Right atrium auricular region (tissue), 2 donors: ENCODE measurements around the gene TRIM47. TPM values are rescaled to one million over a fixed set of nuclear protein-coding genes. Genes with fewer than 3 reads are reported as not detected.

ENCODE experiments used
- DNase-seq: peaks from one replicate; pipeline ENCODE4 v3.0.0-alpha.2; 2019; ENCODE audit warnings: low spot score
- H3K27ac ChIP-seq, 2 donors: fragments of 200-600 bp; sonication (generic); 1 replicate in 1 of 2; 2 replicates in 1 of 2; pipeline ENCODE4 v1.5.1; 2016 to 2019
- H3K27me3 ChIP-seq, 2 donors: fragments of 200-600 bp; sonication (generic); one replicate each; pipeline versions ENCODE4 v1.5.1 to v1.6.0; 2017 to 2019
- H3K36me3 ChIP-seq: fragments of 200-600 bp; sonication (generic); one replicate; pipeline ENCODE4 v1.5.1; 2016
- H3K4me1 ChIP-seq, 2 donors: fragments of 200-600 bp; sonication (generic); one replicate each; pipeline versions ENCODE4 v1.5.1 to v1.6.0; 2017 to 2019
- H3K4me3 ChIP-seq, 2 donors: fragments of 200-600 bp; sonication (generic); 1 replicate in 1 of 2; 2 replicates in 1 of 2; pipeline ENCODE4 v1.5.1; 2017 to 2019; ENCODE audit warnings: mild to moderate bottlenecking in 1 of 2, moderate library complexity in 1 of 2
- H3K9me3 ChIP-seq, 2 donors: fragments of 200-600 bp; sonication (generic); one replicate each; pipeline ENCODE4 v1.5.1; 2019
- CTCF ChIP-seq, 2 donors: fragments of 200-600 bp; sonication (generic); IDR thresholded peaks; one replicate each; pipeline ENCODE4 v1.5.1; 2019; ENCODE audit warnings: antibody characterized with exemption in 2 of 2
- total RNA-seq, 2 donors: library from RNA; depleted of rRNA; stranded (reverse); fragments of >200 nt; gene quantifications; one replicate each; pipeline ENCODE4 v1.1.0, GENCODE V29; 2016

The TRIM47 gene
- total RNA-seq, 2 donors from 2014 or later: 16.8 to 24.8 TPM

- no peak for TF ChIP-seq CTCF (IDR thresholded peaks at IDR 0.05)
- Histone ChIP-seq H3K4me1 (peaks cover 0 to 19% of the 10 kb centered on the region in 2 donors), H3K27ac (no peak overlapping the region), H3K4me3 (no peak overlapping the region), H3K36me3 (peaks cover 7% of the 10 kb centered on the region), H3K27me3 (no peaks in the 10 kb centered on the region), H3K9me3 (no peaks in the 10 kb centered on the region)
- DNase-seq: no peak
These were observed 32.3 kb upstream of the TRIM47 start for GRCh38 chr17:75910699-75911098.

- H3K4me3 ChIP-seq: no peak overlapping the region
- H3K27ac ChIP-seq: no peak overlapping the region
- peaks cover 0 to 24% of the 10 kb centered on the region in 2 donors for H3K4me1 ChIP-seq
- TF ChIP-seq CTCF (IDR thresholded peaks at IDR 0.05): no peak
- peaks cover 7% of the 10 kb centered on the region for H3K36me3 ChIP-seq
- DNase-seq: no peak
- no peaks in the 10 kb centered on the region for H3K9me3 ChIP-seq
- no peaks in the 10 kb centered on the region for H3K27me3 ChIP-seq
These were observed 31.5 kb upstream of the TRIM47 start for GRCh38 chr17:75909812-75910274.

- Histone ChIP-seq H3K27me3 (no peaks in the 10 kb centered on the region), H3K27ac (peak overlapping the region in 1 of 2 donors; percentile 57), H3K4me3 (no peak overlapping the region), H3K9me3 (no peaks in the 10 kb centered on the region), H3K36me3 (peaks cover 6% of the 10 kb centered on the region), H3K4me1 (peaks cover 0 to 26% of the 10 kb centered on the region in 2 donors)
- no peak for DNase-seq
- TF ChIP-seq CTCF (IDR thresholded peaks at IDR 0.05): no peak
These were observed 30.9 kb upstream of the TRIM47 start for GRCh38 chr17:75909051-75909811.

- Histone ChIP-seq H3K27ac (peak overlapping the region; percentile 31 to 57), H3K9me3 (no peaks in the 10 kb centered on the region), H3K27me3 (no peaks in the 10 kb centered on the region), H3K36me3 (no peaks in the 10 kb centered on the region), H3K4me3 (no peak overlapping the region), H3K4me1 (peaks cover 0 to 34% of the 10 kb centered on the region in 2 donors)
- TF ChIP-seq CTCF (IDR thresholded peaks at IDR 0.05): no peak
- peak; percentile 75 for DNase-seq
These were observed 29.8 kb upstream of the TRIM47 start for GRCh38 chr17:75908201-75908600.

GRCh38 chr17:75906143-75906884 is 27.9 kb upstream of the TRIM47 start:
- Histone ChIP-seq H3K4me1 (peaks cover 0 to 34% of the 10 kb centered on the region in 2 donors), H3K4me3 (no peak overlapping the region), H3K27ac (no peak overlapping the region), H3K36me3 (peaks cover 7% of the 10 kb centered on the region), H3K9me3 (no peaks in the 10 kb centered on the region), H3K27me3 (no peaks in the 10 kb centered on the region)
- no peak for TF ChIP-seq CTCF (IDR thresholded peaks at IDR 0.05)
- no peak for DNase-seq
